Measurements from ENCODE around the gene FUT8. TPM values are rescaled to one million over a fixed set of nuclear protein-coding genes. Genes with fewer than 3 reads are reported as not detected.

FUT8 gene
- total and polyA plus RNA-seq, 8 donors: 5.8 to 42.6 (median 20.3) TPM

GRCh38 chr14:65536781-65537423 is 124.4 kb downstream of the FUT8 start:
- 96 to 97% methylated on average over 2 of the region's 2 CpGs for WGBS, 2 donors
- no peak for TF ChIP-seq CTCF (IDR thresholded peaks at IDR 0.05)

DNA sequence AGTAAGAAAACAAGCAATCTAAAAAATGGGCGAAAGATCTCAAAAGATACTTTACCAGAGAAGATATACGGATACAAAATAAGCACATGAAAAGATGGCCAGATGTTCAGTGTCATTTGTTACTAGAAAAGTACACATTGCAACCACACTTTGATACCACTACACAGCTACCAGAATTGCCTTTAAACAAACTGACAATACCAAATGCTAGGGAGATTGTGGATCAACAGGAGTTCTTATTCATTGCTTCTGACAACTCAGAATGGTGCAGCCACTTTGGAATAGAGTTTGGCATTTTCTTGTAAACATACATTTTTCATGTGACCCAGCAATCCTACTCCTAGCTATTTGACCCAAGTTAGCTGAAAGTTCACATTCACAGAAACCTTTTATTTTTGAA is 136.3 kb downstream of the FUT8 start:
- FAIRE-seq: no peak
- peak in 1 of 4 donors; percentile 49 for ATAC-seq
- intact Hi-C loops (cut with DNase I): no loop called here
- Histone ChIP-seq H3K4me1 (no peaks in the 10 kb centered on the region), H3K27me3 (no peaks in the 10 kb centered on the region), H3K9me3 (peaks cover 0 to 5% (median 0%) of the 10 kb centered on the region in 4 donors), H3K36me3 (no peaks in the 10 kb centered on the region), H3K4me3 (no peak overlapping the region), H3K27ac (no peak overlapping the region)
- DNase-seq: no peak
- TF ChIP-seq CTCF (IDR thresholded peaks at IDR 0.05): no peak
- 82 to 89% methylated on average over 2 of the region's 2 CpGs for WGBS, 2 donors

More at GRCh38 chr14:65536781-65537423, 124.4 kb downstream of the FUT8 start:
- Histone ChIP-seq H3K36me3 (no peaks in the 10 kb centered on the region), H3K9me3 (no peaks in the 10 kb centered on the region), H3K4me3 (no peak overlapping the region), H3K4me1 (no peaks in the 10 kb centered on the region), H3K27ac (no peak overlapping the region), H3K27me3 (no peaks in the 10 kb centered on the region)
- FAIRE-seq: no peak
- intact Hi-C loops (cut with DNase I): no loop called here
- DNase-seq: no peak
- ATAC-seq: no peak

GRCh38 chr14:65549429-65549828 is 136.9 kb downstream of the FUT8 start:
- H3K36me3 ChIP-seq: no peaks in the 10 kb centered on the region
- WGBS, 2 donors: 76 to 84% methylated on average over 2 of the region's 2 CpGs
- peaks cover 0 to 5% (median 0%) of the 10 kb centered on the region in 4 donors for H3K9me3 ChIP-seq
- intact Hi-C loops (cut with DNase I): no loop called here
- no peak for TF ChIP-seq CTCF (IDR thresholded peaks at IDR 0.05)
- no peak overlapping the region for H3K4me3 ChIP-seq
- no peak for DNase-seq
- no peaks in the 10 kb centered on the region for H3K27me3 ChIP-seq
- no peaks in the 10 kb centered on the region for H3K4me1 ChIP-seq
- no peak for FAIRE-seq
- H3K27ac ChIP-seq: no peak overlapping the region
- no peak for ATAC-seq

GRCh38 chr14:65550779-65551643 is 138.5 kb downstream of the FUT8 start:
- Histone ChIP-seq H3K27me3 (no peaks in the 10 kb centered on the region), H3K36me3 (no peaks in the 10 kb centered on the region), H3K27ac (no peak overlapping the region), H3K9me3 (peaks cover 0 to 5% (median 0%) of the 10 kb centered on the region in 4 donors), H3K4me1 (no peaks in the 10 kb centered on the region), H3K4me3 (no peak overlapping the region)
- 95% methylated on average over 6 of the region's 6 CpGs for WGBS, 2 donors
- DNase-seq: no peak
- no peak for ATAC-seq
- intact Hi-C loops (cut with DNase I): no loop called here
- no peak for FAIRE-seq
- no peak for TF ChIP-seq CTCF (IDR thresholded peaks at IDR 0.05)

GRCh38 chr14:65552724-65553123 is 140.2 kb downstream of the FUT8 start:
- intact Hi-C loops (cut with DNase I): no loop called here
- no peak for DNase-seq
- Histone ChIP-seq H3K4me3 (no peak overlapping the region), H3K27me3 (no peaks in the 10 kb centered on the region), H3K27ac (no peak overlapping the region), H3K9me3 (no peaks in the 10 kb centered on the region), H3K4me1 (no peaks in the 10 kb centered on the region), H3K36me3 (no peaks in the 10 kb centered on the region)
- no peak for ATAC-seq
- WGBS, 2 donors: 93 to 98% methylated on average over 4 of the region's 4 CpGs
- no peak for FAIRE-seq
- TF ChIP-seq CTCF (IDR thresholded peaks at IDR 0.05): no peak

Measured in pancreas (tissue), 10 donors.